GM18511 (cell line): ENCODE data around the gene SOX13.

ENCODE experiments used
- ATAC-seq: cut with Tn5 transposase; IDR thresholded peaks from one replicate; pipeline ENCODE4 v1.9.1; 2021; ENCODE audit warnings: mild to moderate bottlenecking, moderate library complexity; ENCODE audit not compliant: unreplicated experiment

The SOX13 gene

DNA sequence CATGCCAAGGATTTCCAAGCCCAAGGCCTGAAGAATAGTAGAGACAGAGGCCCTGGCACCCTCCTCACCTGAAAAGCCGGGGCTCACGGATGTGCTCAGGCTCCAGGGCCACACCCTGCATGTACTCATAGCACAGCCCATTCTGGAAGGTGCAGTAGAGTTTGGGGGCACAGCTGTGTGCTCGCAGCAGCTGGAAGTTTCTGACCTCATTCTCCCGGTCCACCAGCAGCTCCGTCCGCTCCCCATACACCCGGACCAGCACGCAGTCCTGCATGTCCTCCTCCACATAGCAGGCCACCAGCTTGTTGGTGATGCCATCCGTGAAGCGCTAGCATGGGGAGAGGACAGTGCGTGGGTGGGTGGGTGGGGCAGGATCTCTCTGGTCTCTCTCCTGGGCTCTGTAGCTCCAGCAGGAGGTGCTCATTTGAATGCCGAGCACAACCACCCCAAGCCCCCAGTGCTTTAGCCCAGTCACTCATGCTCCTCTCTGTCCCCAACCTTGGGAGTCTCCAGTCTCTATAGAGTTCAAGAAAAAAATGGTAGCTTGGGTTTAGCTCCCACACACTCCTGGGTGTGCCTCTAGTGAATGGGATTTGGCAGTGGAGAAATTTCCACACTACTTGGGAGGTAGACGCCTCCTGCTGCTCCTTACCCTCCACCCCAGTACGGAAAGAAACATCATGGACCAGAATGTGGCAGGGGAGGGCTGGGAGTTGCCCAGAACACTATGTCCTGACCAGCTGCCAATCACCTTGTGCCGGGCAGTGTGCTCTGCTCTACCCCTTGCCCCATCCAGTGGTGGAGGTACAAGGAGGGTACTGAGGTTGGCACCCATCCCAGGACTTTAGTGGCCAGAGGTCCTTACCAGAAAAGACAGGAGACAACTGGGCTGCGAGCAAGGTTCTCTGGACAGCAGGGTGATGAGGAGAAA is 77.0 kb downstream of the SOX13 start:
- no peak for ATAC-seq

DNA sequence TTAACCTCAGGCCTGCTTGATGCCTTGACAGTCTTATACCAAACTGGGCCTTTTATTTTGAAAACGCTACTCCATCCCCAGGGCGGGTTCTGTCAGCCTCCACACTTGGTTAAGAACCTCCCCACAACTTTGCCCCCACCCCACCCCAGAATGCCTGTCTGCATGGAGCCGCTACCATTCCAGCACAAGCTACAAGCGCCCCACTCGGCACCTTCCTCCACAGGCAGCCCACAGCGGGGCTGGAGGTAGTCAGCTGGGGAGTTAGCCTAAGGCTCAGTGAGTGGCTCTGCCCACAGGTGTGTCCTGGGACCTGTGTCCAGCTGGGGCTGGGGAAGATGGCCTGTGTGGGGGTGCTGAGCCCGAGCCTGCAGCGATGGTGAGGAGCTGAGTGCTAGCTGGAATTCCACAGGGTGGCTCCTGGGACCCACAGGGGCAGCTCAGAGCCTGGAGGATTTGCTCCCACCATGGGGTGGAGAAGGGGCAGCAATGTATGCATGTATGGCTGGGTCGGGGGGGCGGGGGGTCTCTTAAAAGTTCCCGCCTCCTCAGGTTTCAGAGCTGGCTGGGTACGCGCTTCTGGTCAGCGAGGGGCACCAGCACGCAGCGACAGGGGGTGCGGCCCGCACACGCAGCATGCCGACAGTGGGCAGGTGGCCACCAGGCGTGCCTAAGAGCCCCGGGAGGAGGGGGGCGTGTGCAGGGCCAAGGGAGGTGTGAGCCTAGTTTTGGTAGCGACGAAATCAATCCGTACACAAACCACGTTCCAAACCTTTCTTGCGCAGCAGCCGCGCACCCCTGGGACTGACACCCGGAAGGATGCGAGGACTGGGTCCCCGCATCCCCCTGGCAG is 78.0 kb downstream of the SOX13 start:
- no peak for ATAC-seq

DNA sequence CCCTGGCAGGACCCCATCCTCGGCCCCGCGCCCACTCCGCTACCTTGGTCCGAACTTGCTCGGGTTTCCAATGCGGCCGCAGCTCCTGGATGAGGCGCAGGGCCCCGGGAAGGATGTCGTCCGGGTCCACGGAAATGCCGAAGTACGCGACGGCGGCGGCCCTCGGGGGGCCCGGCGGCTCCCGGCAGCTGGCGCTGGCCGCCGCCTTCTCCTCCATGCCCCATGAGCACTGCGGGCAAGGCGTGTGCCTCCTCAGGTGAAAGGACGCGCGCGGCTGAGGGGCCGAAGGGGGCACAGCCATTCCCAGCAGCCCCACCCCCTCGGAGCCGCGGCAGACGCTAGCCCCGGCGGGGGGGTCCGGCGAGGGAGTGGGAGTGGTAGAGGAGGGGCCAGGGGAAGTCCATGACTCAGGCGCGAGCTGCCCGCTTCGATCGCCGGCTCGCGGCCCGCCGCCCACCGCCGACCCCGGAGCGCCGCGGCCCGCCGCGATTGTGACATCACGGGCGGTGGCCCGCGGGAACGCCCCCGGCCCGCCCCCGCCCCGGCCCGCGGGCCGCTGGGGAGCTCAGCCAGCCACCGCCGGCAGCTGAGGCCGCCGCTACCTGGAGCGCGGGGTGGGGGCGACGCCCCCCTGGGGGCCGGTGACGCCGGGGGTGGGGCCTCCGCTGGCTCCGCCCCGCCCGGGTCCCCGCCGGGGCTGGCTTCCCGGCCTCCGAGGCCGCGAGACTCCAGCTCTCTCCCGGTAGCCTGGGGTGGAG is 78.8 kb downstream of the SOX13 start, which contains the start of gene ETNK2:
Gene ETNK2, minus strand, starts transcription at position 493 of the 758 bp plus-strand sequence. Its CDS starts 192 bp downstream, at position 301.
- ATAC-seq, result no peak

DNA sequence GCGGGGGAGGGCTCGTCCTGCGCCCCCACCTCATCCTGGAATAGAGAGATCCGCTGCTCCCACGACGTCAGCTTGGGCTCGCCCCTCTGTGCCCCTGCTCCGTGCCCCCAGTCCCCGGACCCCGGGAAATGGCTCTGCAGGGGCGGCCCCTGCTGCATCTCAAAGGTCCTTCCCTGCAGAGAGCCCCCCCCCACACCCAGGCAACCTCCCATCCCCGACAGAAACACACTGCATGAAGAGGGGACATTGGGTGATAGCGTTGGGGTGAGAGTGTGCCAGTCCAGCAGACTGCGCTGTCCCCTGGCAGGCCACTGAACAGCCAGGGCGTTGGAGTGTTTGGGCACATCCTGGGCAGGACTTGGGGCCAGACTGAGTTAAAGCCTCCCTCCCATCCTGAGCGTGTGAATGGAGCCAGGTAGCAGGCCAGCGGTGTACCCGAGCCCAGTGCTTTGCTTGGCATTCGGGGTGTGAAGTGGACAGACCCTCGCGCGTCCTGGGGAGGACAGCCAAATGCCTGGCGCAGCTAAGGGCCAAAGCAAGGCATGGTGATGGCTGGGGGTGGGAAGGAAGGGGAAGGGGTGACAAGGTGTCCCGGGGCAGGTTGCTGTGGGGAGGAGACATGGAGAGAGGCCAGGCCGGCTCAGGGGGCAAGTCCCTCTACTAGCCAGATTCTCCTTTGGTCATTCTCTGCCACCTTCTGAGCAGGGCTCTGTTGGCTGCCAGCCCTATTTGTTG is 79.6 kb downstream of the SOX13 start:
- ATAC-seq, result no peak

DNA sequence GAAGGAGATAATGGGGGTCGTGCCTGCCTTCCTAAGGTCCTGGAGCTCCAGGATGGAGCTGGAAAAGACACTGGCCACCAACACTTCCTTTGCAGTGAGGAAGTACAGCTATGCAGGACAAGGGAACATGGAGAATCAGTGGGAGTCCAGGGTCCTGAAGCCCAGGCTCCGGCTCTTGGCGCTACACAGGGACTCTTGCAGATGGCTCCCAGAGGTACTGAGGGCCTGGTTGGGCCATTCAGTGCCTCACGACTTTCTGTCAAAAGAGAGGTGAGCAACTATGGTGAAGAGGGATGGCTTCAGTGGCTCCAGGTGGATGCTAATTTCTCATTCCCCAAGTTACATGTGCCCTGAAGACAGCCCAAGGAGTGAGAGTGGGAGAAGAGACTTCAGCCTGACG is 80.8 kb downstream of the SOX13 start:
- ATAC-seq, result no peak

DNA sequence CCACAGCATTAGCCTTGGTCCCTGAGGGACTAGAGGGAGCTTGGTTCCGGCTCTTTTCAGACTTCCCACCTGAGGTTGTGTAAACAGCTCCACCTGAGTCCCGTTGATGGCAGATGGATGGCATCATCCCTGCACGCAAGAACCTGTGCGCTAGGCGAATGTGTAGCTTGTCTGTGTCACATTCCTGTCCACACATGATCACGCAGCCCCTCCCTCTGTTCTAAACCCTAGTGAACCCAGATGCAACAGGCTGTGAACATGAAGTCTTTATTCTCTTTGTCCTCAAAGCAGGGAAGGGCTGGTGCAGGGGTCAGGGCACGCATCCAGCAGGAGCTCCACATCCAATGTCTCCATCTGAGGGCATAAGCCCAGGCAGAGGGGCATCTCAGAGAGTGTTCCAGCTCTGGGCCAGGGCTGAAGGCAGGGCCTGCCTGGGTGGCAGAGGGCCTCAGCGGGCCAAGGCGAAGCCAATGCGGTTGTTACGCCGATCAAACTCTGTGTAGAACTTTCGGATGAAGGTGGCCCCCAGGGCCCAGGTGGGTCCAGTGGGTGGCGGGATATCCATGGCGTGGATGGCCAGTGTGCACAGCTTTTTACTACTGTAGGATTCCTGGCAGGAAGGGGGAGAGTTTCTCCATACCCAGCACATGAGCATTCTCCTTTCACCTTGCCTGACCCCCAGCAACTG is 81.8 kb downstream of the SOX13 start:
- no peak for ATAC-seq

DNA sequence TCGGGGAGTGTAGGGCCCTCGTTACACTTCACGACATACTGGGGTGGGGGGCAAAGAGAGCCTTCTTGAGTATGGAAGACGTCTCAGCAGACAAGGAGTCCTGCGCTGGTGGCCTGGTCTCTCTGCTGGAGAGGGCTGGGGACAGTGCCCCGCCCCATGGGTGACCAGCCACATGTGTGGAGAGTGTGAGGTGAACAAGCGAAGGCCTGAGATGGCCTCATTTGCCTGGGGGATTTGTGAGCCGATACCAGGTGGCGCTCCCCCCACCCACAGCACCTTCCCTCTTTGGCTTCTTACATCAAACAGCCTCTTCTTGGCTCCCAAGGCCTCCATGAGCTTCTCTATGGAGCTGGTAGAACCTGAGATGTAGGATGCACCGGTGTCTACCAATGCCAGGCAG is 83.0 kb downstream of the SOX13 start:
- no peak for ATAC-seq

DNA sequence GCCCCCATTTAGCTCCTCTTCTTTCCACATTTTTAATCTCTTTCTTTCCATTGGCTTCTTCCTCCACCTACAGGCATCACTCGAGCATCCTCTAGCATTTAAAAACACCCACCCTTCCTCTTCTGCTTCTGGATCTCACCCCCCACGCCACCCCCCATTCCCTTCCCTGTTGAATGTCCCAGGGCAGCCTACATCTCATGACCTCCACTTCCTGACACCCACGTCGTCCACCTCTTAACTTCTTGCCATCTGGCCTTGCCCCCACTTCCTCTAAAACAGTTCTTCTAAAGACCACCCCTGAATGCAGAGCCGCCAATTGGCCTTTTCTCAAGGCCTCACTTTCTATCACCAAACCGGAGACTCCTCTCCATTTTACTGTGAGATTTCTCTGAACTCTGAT is 85.0 kb downstream of the SOX13 start:
- ATAC-seq, result no peak

DNA sequence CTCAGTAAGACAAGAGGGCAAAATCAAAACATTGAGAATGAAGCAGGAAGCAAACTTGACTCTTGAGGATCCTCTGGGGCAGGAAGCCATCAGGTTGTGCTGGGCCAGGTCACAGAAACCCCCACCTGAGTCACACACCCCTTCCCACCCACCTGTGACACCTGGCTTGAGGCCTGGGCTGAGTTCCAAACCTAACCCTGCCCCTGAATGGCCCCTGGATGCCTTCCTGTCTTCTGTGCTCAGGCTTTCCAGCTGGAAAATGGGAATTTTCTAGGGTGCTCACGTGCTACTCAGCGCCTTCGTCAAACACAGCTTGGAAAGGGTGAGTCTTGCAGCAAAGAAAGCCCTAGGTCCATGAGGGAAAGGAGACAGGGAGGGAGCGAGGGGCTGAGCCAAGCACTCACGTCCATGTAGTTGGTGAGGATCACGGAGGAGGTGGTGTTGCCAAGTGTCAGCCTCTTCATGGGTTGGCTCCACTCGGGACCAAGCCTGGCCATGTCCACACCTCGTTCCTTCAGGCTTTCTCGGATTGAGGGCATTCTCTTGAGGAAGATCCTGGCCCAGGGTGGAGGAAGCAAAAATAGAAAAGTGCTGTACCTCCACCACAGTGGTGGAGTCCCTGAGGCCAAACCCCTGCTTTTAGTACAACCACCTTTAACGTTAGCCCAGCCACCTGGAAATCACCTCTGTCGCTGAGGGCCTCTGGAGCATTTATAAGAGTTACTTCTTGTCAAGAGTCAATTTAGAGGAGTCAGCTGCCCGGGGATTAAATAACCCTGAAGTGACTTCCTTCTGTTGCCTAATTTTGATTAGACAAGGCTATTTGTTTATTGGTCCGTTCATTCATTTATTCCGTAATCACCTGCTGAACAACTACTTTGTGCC is 88.9 kb downstream of the SOX13 start:
- ATAC-seq, result no peak

DNA sequence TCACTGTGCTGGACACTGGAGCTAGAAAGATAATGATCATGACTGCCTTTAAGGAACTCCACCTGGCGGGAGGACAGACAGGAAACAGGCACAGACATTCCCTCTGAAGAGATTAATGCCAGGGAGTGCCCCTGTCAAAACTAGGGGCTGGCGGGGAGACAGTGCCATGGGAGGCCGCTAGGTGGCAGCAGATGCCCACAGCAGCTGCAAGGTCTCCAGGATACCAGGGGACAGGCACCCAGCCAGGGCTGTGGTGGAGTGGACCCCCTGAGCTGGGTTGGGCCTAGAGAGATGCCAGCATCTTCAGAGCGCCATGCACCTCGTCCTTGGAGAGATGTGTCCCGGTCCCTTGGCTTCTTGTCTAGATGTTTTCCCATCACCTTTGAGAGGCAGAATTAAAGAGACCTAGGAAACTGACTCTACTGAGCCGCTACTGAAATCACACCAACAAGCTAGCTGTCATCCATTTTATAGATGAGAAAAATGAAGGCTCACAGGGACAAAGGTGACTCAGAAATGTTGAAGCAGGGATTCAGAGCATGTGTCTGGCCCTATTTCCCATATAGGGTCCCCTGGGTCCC is 89.7 kb downstream of the SOX13 start:
- no peak for ATAC-seq

DNA sequence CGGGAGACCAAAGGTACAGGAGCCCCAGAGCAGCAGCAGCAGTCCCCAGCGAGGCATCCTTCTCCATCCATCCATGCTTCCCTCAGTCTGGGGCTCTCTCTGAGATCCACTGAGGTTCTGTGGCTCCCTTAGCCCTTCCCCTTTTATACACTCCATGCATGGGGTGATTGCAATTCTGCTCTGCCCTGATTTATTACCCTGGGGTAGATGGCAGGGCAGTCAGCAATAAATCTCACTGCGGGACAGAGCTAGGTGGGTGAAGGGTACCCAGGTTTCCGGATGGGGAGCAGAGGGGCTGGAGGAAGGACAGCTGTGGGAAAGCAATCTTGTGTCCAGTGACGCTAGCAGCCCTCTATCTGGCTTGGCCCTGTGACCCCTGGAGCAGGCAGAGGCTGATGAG is 93.3 kb downstream of the SOX13 start, which contains the start of gene REN:
Gene REN, minus strand, starts transcription at position 119 of the 400 bp plus-strand sequence. Its CDS starts 44 bp downstream, at position 75.
- no peak for ATAC-seq

DNA sequence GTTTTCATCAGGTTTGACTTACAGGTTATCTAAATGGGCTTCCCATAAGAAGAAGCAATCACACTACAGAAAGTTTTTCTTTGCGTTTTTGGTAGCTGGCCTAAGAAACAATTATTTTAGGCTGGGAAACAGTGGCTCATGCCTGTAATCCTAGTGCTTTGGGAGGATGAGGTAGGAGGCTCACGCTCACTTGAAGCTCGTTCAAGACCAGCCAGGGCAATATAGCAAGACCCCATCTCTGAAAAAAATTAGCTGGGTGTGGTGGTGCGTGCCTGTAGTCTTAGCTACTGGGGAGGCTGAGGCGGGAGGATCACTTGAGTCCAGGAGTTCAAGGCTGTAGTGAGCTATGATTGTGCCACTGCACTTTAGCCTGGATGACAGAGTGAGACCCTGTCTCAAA is 94.8 kb downstream of the SOX13 start:
- no peak for ATAC-seq

DNA sequence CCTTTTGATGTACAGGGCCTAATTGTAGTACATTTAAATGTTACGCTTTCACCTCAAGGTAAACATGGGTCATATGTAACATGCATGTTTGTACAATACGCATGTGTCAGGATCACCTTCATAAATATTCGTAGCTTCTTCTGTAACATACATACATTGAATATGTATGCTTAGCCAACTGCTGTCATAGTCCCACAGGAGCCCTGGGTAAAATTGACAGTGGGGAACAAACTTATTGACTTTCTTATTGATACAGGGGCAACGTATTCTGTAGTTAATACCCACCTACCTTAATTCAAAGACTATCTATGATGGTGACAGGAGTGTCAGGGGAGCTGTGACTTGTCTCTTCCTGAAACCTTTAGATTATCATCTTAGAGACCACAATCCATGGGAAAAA is 96.9 kb downstream of the SOX13 start:
- ATAC-seq, result no peak

DNA sequence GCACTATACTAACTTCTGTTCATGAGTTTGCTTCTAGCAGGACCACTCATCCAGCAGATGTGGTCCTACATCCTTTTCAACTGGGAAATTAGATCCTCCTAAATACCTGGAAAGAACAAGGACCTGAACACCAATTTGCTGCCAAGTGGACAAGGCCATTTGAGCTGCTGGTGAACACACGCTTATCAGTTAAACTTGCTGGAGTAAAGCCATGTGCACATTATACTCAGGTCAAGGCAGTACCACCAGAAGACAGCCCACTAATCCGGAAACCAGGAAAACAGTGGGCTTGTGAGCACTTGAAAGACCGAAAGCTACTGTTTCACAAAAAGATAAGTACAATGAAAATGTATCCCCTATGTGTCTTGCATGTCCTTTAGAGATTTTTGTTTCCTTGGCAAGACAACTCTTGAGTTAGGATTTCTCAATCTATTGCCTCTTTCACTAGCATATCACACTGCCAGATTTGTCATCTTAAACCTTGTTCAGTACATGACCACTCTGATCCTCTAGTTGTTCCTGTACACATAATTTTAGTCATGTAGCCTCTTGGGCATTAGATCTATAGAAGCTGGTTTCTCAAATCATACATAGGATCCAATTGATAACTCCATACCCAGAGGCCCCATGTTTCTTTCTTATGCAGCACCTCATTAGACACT is 97.7 kb downstream of the SOX13 start:
- ATAC-seq, result no peak

DNA sequence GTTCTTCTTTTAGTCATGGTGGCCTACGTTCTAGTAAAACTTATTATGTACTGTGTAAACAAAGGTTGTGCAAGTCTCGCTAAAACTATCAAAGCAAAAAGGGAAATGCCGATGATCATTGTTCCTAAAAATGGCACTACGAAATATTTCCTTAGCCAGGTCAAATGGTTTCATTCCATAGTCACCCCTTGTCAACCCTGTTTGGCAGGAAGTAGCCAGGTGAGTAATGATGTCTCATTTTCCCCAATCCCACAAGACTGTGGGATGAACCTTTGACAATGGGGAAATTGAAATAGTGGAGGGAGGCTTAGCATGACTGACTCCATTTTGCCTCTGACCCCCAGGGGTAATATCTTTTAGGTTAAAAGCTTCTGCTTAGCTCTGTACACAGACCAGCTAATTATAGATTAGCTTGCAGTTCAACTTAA is 98.8 kb downstream of the SOX13 start:
- no peak for ATAC-seq

DNA sequence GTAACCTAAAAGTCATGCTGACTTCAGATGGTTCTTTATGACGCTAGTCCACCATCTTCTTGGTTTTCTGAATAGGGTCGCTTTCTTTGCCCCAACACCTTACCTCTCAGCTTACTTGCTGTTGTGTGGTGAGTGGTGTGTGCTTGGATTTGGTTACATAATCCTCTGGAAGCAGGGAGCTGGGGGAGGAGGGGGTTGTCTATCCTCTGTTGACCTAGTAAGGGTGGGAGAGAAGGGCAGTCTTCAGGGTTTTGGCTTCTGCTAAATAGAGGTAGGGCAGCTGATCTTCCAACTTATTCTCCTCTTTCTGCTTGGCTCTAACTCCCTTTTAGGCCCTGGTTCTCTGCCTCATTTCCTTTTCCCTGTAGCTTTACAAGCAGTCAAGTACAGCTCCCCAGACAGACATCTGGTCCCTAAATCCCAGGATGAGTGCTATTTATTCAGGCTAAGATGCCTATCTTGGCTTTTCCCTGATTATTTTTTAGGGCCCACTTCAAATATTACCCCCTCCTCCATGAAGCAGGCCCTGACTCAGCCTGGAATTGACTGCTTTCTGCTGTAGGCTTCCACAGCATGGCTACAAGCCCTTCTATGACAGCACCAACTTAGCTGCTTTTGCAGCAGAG is 99.6 kb downstream of the SOX13 start:
- ATAC-seq, result no peak

DNA sequence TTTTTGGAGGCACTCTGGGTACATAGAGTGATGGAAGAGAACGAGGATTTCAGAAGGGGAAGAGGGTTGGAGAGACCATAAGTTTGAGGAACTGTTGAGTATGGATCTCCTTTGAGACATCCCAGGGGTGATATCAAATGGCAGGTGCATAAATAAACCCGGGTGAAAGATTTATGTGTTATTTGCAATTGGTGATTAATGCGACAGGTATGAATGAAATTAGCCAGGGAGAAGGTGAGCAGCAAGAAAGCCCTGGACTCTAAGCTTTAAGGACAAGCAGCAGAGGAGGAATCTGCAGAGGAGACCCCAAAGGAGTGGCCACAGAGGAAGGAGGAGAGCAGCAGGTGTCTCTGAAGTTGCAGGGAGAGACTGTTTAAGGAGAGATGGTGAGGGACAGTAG is 102.0 kb downstream of the SOX13 start:
- no peak for ATAC-seq
